Nucleus accumbens (tissue), 56 donors: ENCODE results near the gene RNF151.
"Not testable (repeated sequence)": the region's sequence is repeated elsewhere in the genome, so short reads cannot be mapped to it uniquely, and the experiment has no call there.

Experiments used
- DNase-seq, 56 donors: peaks; one replicate each; lab custom pipeline; 2025; lab: John Stamatoyannopoulos, UW

The RNF151 gene

GRCh38 chr16:1966460-1966859 is at the start of gene RNF151:
TSS of gene RNF151 (plus strand) at chr16:1966856. CDS start at chr16:1966882, 26 bp downstream.
- DNase-seq: no peak

- DNase-seq: no peak
These were observed 49.5 kb upstream of the RNF151 start for GRCh38 chr16:1917056-1917664.

- DNase-seq: no peak
These were observed 48.8 kb upstream of the RNF151 start for GRCh38 chr16:1917665-1918350.

- DNase-seq: no peak
These were observed 48.0 kb upstream of the RNF151 start, which contains the start of gene HS3ST6 for GRCh38 chr16:1918351-1919326. TSS of gene HS3ST6 (minus strand) at chr16:1918415. CDS start at chr16:1918323, 92 bp downstream.

- no peak for DNase-seq
These were observed 47.2 kb upstream of the RNF151 start for GRCh38 chr16:1919327-1919998.

- not testable (repeated sequence) for DNase-seq
These were observed 46.5 kb upstream of the RNF151 start for GRCh38 chr16:1920122-1920521.

GRCh38 chr16:1920727-1921171 is 45.9 kb upstream of the RNF151 start:
- no peak for DNase-seq

- no peak for DNase-seq
These were observed 44.3 kb upstream of the RNF151 start for GRCh38 chr16:1922357-1922756.

- no peak for DNase-seq
These were observed 43.2 kb upstream of the RNF151 start for GRCh38 chr16:1923299-1924034.

GRCh38 chr16:1924095-1924494 is 42.6 kb upstream of the RNF151 start:
- DNase-seq: no peak

- DNase-seq: no peak
These were observed 40.4 kb upstream of the RNF151 start for GRCh38 chr16:1926271-1926670.

GRCh38 chr16:1929105-1929504 is 37.6 kb upstream of the RNF151 start:
- peak in 1 of 56 donors; percentile 32 for DNase-seq

GRCh38 chr16:1929578-1930337 is 36.9 kb upstream of the RNF151 start:
- peak in 54 of 56 donors; percentile 31 to 92 (median 74) for DNase-seq

GRCh38 chr16:1930338-1930720 is 36.3 kb upstream of the RNF151 start:
- DNase-seq: no peak

- no peak for DNase-seq
These were observed 34.3 kb upstream of the RNF151 start for GRCh38 chr16:1932050-1933028.

- DNase-seq: no peak
These were observed 33.5 kb upstream of the RNF151 start for GRCh38 chr16:1933097-1933661.

GRCh38 chr16:1936945-1937479 is 29.6 kb upstream of the RNF151 start:
- DNase-seq: no peak
